ENCODE measurements around the gene MYO16.

Gene MYO16

DNA sequence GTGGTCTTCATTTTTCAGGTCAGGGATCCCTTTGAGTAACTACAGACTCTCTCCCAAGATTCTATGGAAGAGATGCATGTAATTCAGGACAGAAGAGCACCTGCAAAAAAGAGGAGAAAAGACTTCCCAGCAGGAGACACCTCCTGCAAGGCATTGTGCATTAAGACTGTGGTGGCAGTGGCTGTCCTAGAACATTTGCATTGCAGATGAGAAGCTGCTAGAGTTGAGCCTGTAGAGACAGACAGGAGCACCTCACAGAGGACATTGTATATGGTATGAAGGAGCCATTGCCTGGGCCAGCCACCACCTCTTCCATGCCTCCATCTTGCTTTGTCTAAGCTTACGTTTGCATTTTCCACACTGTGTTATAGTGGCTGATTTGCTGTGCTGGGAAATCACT, 11.2 kb upstream of the MYO16 start:
- no peak for ATAC-seq (ENCODE audit: low read depth)
- TF ChIP-seq, protein P1, sequence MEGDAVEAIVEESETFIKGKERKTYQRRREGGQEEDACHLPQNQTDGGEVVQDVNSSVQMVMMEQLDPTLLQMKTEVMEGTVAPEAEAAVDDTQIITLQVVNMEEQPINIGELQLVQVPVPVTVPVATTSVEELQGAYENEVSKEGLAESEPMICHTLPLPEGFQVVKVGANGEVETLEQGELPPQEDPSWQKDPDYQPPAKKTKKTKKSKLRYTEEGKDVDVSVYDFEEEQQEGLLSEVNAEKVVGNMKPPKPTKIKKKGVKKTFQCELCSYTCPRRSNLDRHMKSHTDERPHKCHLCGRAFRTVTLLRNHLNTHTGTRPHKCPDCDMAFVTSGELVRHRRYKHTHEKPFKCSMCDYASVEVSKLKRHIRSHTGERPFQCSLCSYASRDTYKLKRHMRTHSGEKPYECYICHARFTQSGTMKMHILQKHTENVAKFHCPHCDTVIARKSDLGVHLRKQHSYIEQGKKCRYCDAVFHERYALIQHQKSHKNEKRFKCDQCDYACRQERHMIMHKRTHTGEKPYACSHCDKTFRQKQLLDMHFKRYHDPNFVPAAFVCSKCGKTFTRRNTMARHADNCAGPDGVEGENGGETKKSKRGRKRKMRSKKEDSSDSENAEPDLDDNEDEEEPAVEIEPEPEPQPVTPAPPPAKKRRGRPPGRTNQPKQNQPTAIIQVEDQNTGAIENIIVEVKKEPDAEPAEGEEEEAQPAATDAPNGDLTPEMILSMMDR (IDR thresholded peaks at IDR 0.05; ENCODE audit: poor library complexity, severe bottlenecking), result no peak
- Histone ChIP-seq H3K27me3 (ENCODE audit: insufficient read depth, poor library complexity, severe bottlenecking) (peaks cover 12% of the 10 kb centered on the region), H3K4me1 (ENCODE audit: insufficient read depth, poor library complexity, severe bottlenecking) (no peaks in the 10 kb centered on the region), H3K27ac (ENCODE audit: poor library complexity, severe bottlenecking) (no peak overlapping the region), H3K36me3 (ENCODE audit: low read depth) (no peaks in the 10 kb centered on the region), H3K9me3 (ENCODE audit: severe bottlenecking) (no peaks in the 10 kb centered on the region), H3K4me3 (ENCODE audit: severe bottlenecking) (no peak overlapping the region)
- DNase-seq (ENCODE audit: low spot score), result no peak

DNA sequence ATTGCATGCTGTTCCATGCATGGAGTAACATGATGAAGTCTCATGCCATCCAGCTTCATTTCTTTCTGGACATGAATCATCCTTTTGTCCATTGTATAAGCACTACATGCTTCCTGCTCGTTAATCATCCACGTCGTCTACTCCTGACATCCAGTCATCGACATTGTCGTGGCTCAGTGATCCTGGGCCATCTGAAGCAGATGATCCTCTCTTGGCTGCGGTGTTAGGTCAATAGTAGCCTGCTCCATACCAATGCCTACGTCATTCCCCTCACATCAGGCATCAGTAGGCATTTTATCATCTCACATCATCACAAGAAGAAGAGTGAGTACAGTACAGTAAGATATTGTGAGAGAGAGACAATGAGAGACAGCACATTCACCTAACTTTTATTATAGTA, 7.9 kb upstream of the MYO16 start:
- H3K36me3 ChIP-seq (ENCODE audit: low read depth), result no peaks in the 10 kb centered on the region
- ATAC-seq (ENCODE audit: low read depth), result no peak
- DNase-seq (ENCODE audit: low spot score), result no peak
- H3K9me3 ChIP-seq (ENCODE audit: severe bottlenecking), result no peaks in the 10 kb centered on the region
- no peaks in the 10 kb centered on the region for H3K4me1 ChIP-seq (ENCODE audit: insufficient read depth, poor library complexity, severe bottlenecking)
- H3K27me3 ChIP-seq (ENCODE audit: insufficient read depth, poor library complexity, severe bottlenecking), result peaks cover under 1% of the 10 kb centered on the region
- TF ChIP-seq, protein P1 (IDR thresholded peaks at IDR 0.05; ENCODE audit: poor library complexity, severe bottlenecking), result no peak
- H3K4me3 ChIP-seq (ENCODE audit: severe bottlenecking), result no peak overlapping the region
- H3K27ac ChIP-seq (ENCODE audit: poor library complexity, severe bottlenecking), result no peak overlapping the region

DNA sequence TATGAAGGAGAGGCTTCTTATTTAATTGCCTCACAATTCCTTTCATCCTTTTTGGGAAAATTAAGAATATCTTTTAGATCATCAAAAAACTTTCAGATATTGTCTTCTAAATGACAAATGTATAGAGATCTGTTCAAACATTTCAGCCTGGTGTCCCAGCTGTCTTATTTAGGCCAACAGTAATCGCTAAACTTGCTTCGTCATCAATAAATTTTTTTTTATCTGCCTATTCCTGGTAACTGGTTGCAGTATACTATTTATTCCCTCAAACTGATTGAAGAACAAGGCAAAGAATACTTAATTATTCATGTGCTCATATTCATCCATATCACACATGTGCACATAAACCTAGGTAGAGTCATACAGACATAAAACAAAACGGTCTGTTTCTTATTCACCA, 5.3 kb upstream of the MYO16 start:
- TF ChIP-seq, protein P1 (IDR thresholded peaks at IDR 0.05; ENCODE audit: poor library complexity, severe bottlenecking), result no peak
- H3K9me3 ChIP-seq (ENCODE audit: severe bottlenecking), result no peaks in the 10 kb centered on the region
- DNase-seq (ENCODE audit: low spot score), result no peak
- no peaks in the 10 kb centered on the region for H3K4me1 ChIP-seq (ENCODE audit: insufficient read depth, poor library complexity, severe bottlenecking)
- no peak overlapping the region for H3K4me3 ChIP-seq (ENCODE audit: severe bottlenecking)
- no peak for ATAC-seq (ENCODE audit: low read depth)
- H3K36me3 ChIP-seq (ENCODE audit: low read depth), result no peaks in the 10 kb centered on the region
- no peak overlapping the region for H3K27ac ChIP-seq (ENCODE audit: poor library complexity, severe bottlenecking)
- H3K27me3 ChIP-seq (ENCODE audit: insufficient read depth, poor library complexity, severe bottlenecking), result peaks cover 20% of the 10 kb centered on the region

DNA sequence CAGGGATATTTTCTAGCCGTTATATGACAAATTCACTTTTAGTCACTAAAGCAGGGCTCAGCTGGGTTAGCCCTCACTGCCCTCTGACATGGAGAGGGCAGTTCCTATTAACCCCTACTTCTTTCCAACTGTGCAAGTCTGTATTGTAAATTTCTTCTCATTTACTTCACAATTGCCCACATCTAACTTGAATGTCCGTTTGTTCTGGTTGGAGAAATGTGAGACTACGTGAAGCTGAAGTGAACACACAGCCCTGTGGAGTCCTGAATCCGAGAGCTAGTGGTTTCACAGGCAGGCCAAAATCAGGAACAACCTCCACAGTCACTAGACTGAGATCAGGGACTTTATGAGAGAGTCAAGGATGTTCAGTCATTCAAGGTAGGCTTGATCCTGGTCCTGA, 4.4 kb upstream of the MYO16 start:
- Histone ChIP-seq H3K27ac (ENCODE audit: poor library complexity, severe bottlenecking) (no peak overlapping the region), H3K27me3 (ENCODE audit: insufficient read depth, poor library complexity, severe bottlenecking) (peaks cover 27% of the 10 kb centered on the region), H3K36me3 (ENCODE audit: low read depth) (no peaks in the 10 kb centered on the region), H3K4me3 (ENCODE audit: severe bottlenecking) (no peak overlapping the region), H3K4me1 (ENCODE audit: insufficient read depth, poor library complexity, severe bottlenecking) (no peaks in the 10 kb centered on the region), H3K9me3 (ENCODE audit: severe bottlenecking) (no peaks in the 10 kb centered on the region)
- ATAC-seq (ENCODE audit: low read depth) (no peak), DNase-seq (ENCODE audit: low spot score) (no peak)
- TF ChIP-seq, protein P1 (IDR thresholded peaks at IDR 0.05; ENCODE audit: poor library complexity, severe bottlenecking), result no peak

DNA sequence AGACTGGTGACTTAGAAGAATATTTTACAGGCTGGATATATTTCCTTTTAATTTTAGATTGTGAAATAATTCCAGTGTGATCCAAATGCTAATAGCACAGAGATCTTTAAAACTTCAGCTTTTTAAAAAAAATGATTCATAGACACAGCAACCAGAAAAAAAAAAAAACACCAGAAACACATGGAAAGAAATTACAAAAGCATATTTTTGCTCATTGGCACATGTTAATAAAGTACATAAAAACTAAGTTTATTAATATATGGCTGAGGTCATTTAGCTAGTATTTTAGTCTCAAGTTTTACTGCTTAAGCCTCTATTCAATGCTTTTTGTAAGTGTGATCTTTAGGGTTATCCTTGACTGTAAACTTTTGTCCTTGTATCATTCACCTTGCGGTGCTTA, 577 bp downstream of the MYO16 start:
- Histone ChIP-seq H3K9me3 (ENCODE audit: severe bottlenecking) (no peaks in the 10 kb centered on the region), H3K36me3 (ENCODE audit: low read depth) (no peaks in the 10 kb centered on the region)
- TF ChIP-seq, protein P1 (IDR thresholded peaks at IDR 0.05; ENCODE audit: poor library complexity, severe bottlenecking), result no peak

More for the DNA sequence above, 577 bp downstream of the MYO16 start:
- ATAC-seq (ENCODE audit: low read depth) (no peak), DNase-seq (ENCODE audit: low spot score) (no peak)
- H3K27ac ChIP-seq (ENCODE audit: poor library complexity, severe bottlenecking), result no peak overlapping the region
- no peak overlapping the region for H3K4me3 ChIP-seq (ENCODE audit: severe bottlenecking)
- H3K4me1 ChIP-seq (ENCODE audit: insufficient read depth, poor library complexity, severe bottlenecking), result no peaks in the 10 kb centered on the region
- peaks cover 34% of the 10 kb centered on the region for H3K27me3 ChIP-seq (ENCODE audit: insufficient read depth, poor library complexity, severe bottlenecking)
